Neural cell (in vitro differentiated cells): Measurements from ENCODE around the gene AURKA. TPM values are rescaled to one million over a fixed set of nuclear protein-coding genes. Genes with fewer than 3 reads are reported as not detected.

Experiments
- H2AFZ ChIP-seq: fragments of 200-600, 300-800 bp; sonication (generic), shearing (Covaris generic); 2 replicates; pipeline ENCODE4 v1.6.0; 2014; ENCODE audit warnings: low read depth, mild to moderate bottlenecking, antibody characterized with exemption, low read length, moderate library complexity
- H3F3A ChIP-seq: fragments of 200-600 bp; shearing (Covaris generic); 2 replicates; pipeline ENCODE4 v1.6.1; 2016; ENCODE audit warnings: mild to moderate bottlenecking, moderate library complexity, mixed read lengths, antibody characterized with exemption, low read length; ENCODE audit not compliant: insufficient read depth, poor library complexity, severe bottlenecking
- H3K27ac ChIP-seq: fragments of 200-600, 300-800 bp; sonication (generic), shearing (Covaris generic); 2 replicates; pipeline ENCODE4 v1.5.1; 2014; ENCODE audit warnings: mild to moderate bottlenecking, low read length, moderate library complexity
- H3K27me3 ChIP-seq: fragments of 300-800, 200-600 bp; sonication (generic), shearing (Covaris generic); 2 replicates; pipeline ENCODE4 v1.6.0; 2014; ENCODE audit warnings: mild to moderate bottlenecking, low read depth, low read length, moderate library complexity; ENCODE audit not compliant: insufficient read depth
- H3K36me3 ChIP-seq: fragments of 300-800, 200-600 bp; sonication (generic), shearing (Covaris generic); 2 replicates; pipeline ENCODE4 v1.5.1; 2014; ENCODE audit warnings: mild to moderate bottlenecking, antibody characterized with exemption, low read length, moderate library complexity; ENCODE audit not compliant: insufficient read depth
- H3K4me2 ChIP-seq: fragments of 300-800, 200-600 bp; sonication (generic), shearing (Covaris generic); 2 replicates; pipeline ENCODE4 v1.6.0; 2014; ENCODE audit warnings: mild to moderate bottlenecking, low read length
- H3K4me3 ChIP-seq: fragments of 300-800, 200-600 bp; sonication (generic), shearing (Covaris generic); 2 replicates; pipeline ENCODE4 v1.5.1; 2014; ENCODE audit warnings: mild to moderate bottlenecking, low read length, moderate library complexity
- H3K79me2 ChIP-seq: fragments of 200-600 bp; shearing (Covaris generic); replicated peaks from 2 replicates; pipeline ENCODE4 v1.6.0; 2014; ENCODE audit warnings: mild to moderate bottlenecking, low read length, moderate library complexity; ENCODE audit not compliant: insufficient read depth
- H3K9ac ChIP-seq: fragments of 300-800, 200-600 bp; sonication (generic), shearing (Covaris generic); 2 replicates; pipeline ENCODE4 v1.6.1; 2016; ENCODE audit warnings: mild to moderate bottlenecking, low read length, mixed read lengths
- H3K9me2 ChIP-seq: fragments of 200-600 bp; shearing (Covaris generic); 2 replicates; pipeline ENCODE4 v1.6.1; 2016; ENCODE audit warnings: mild to moderate bottlenecking, low read length, mixed read lengths; ENCODE audit not compliant: insufficient read depth
- H3K9me3 ChIP-seq: fragments of 200-600, 300-800 bp; sonication (generic), shearing (Covaris generic); 2 replicates; pipeline ENCODE4 v1.6.1; 2016; ENCODE audit warnings: mild to moderate bottlenecking, mixed run types, low read length, moderate library complexity, mixed read lengths
- H4K20me1 ChIP-seq: fragments of 200-600 bp; shearing (Covaris generic); 2 replicates; pipeline ENCODE4 v1.6.1; 2016; ENCODE audit warnings: mild to moderate bottlenecking, mixed run types; ENCODE audit not compliant: insufficient read depth
- EP300 ChIP-seq: fragments of 450-650 bp; conservative IDR thresholded peaks from 2 replicates; pipeline ENCODE4 v1.6.1; 2014; ENCODE audit warnings: antibody characterized with exemption, mild to moderate bottlenecking, moderate library complexity; ENCODE audit not compliant: poor library complexity, severe bottlenecking
- MXI1 ChIP-seq: fragments of 450-650 bp; conservative IDR thresholded peaks from 2 replicates; pipeline ENCODE4 v1.6.1; 2014; ENCODE audit warnings: antibody characterized with exemption, mild to moderate bottlenecking; ENCODE audit not compliant: poor library complexity, severe bottlenecking
- POLR2AphosphoS5 ChIP-seq: IDR thresholded peaks from 2 replicates; pipeline ENCODE4 v1.6.1; 2012
- RAD21 ChIP-seq: fragments of 450-650 bp; conservative IDR thresholded peaks from 2 replicates; pipeline ENCODE4 v1.6.1; 2014; ENCODE audit warnings: antibody characterized with exemption, mild to moderate bottlenecking, moderate library complexity
- SMC3 ChIP-seq: fragments of 450-650 bp; conservative IDR thresholded peaks from 2 replicates; pipeline ENCODE4 v1.6.1; 2014; ENCODE audit warnings: antibody characterized with exemption, mild to moderate bottlenecking, moderate library complexity; ENCODE audit not compliant: poor library complexity
- TAF1 ChIP-seq: IDR thresholded peaks from 2 replicates; pipeline ENCODE4 v1.6.1; 2012; ENCODE audit warnings: low read depth
- polyA plus RNA-seq: library from polyadenylated mRNA; depleted of rRNA; stranded (reverse); fragments of >200 nt; gene quantifications from 2 replicates; pipeline ENCODE4 v1.2.3, GENCODE V29; 2014
- TF ChIP-seq, protein P1 (sequence below): IDR thresholded peaks from 2 replicates; pipeline ENCODE4 v1.6.1; 2012; ENCODE audit warnings: borderline replicate concordance
- TF ChIP-seq, protein P2 (sequence below): fragments of 450-650 bp; IDR thresholded peaks from 2 replicates; pipeline ENCODE4 v1.5.1; 2014; ENCODE audit warnings: antibody characterized with exemption, mild to moderate bottlenecking, moderate library complexity; ENCODE audit not compliant: poor library complexity, severe bottlenecking

The AURKA gene
- polyA plus RNA-seq, 1 donor from 2014 or later = 2.5 TPM

DNA sequence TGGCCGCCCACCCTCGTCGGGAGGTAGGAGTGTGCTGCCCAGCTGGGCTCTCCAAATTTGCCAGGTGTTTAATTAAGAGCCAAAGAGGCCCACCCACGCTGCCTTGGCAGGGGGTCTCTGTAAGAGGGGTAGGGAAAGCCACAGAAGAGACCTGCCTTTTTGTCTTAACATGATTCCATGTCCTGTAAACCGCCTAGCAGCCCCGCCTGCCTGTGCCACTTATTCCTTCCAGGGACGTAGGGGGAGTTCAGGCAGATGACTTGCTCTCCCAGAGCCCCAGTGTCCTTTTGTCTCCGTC is 31.2 kb downstream of the AURKA start:
- Histone ChIP-seq H3K4me2 (no peak overlapping the region), H3K79me2 (no peaks in the 10 kb centered on the region), H3K36me3 (no peaks in the 10 kb centered on the region), H3K9ac (no peak overlapping the region), H3F3A (no peaks in the 10 kb centered on the region), H3K4me3 (no peak overlapping the region), H3K27ac (no peak overlapping the region), H4K20me1 (no peaks in the 10 kb centered on the region), H3K9me2 (no peaks in the 10 kb centered on the region), H3K27me3 (no peaks in the 10 kb centered on the region), H2AFZ (no peak overlapping the region), H3K9me3 (no peaks in the 10 kb centered on the region)
- TF ChIP-seq, protein P1, sequence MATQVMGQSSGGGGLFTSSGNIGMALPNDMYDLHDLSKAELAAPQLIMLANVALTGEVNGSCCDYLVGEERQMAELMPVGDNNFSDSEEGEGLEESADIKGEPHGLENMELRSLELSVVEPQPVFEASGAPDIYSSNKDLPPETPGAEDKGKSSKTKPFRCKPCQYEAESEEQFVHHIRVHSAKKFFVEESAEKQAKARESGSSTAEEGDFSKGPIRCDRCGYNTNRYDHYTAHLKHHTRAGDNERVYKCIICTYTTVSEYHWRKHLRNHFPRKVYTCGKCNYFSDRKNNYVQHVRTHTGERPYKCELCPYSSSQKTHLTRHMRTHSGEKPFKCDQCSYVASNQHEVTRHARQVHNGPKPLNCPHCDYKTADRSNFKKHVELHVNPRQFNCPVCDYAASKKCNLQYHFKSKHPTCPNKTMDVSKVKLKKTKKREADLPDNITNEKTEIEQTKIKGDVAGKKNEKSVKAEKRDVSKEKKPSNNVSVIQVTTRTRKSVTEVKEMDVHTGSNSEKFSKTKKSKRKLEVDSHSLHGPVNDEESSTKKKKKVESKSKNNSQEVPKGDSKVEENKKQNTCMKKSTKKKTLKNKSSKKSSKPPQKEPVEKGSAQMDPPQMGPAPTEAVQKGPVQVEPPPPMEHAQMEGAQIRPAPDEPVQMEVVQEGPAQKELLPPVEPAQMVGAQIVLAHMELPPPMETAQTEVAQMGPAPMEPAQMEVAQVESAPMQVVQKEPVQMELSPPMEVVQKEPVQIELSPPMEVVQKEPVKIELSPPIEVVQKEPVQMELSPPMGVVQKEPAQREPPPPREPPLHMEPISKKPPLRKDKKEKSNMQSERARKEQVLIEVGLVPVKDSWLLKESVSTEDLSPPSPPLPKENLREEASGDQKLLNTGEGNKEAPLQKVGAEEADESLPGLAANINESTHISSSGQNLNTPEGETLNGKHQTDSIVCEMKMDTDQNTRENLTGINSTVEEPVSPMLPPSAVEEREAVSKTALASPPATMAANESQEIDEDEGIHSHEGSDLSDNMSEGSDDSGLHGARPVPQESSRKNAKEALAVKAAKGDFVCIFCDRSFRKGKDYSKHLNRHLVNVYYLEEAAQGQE = no peak
- TF ChIP-seq SMC3 = no peak
- TF ChIP-seq TAF1 = no peak

DNA sequence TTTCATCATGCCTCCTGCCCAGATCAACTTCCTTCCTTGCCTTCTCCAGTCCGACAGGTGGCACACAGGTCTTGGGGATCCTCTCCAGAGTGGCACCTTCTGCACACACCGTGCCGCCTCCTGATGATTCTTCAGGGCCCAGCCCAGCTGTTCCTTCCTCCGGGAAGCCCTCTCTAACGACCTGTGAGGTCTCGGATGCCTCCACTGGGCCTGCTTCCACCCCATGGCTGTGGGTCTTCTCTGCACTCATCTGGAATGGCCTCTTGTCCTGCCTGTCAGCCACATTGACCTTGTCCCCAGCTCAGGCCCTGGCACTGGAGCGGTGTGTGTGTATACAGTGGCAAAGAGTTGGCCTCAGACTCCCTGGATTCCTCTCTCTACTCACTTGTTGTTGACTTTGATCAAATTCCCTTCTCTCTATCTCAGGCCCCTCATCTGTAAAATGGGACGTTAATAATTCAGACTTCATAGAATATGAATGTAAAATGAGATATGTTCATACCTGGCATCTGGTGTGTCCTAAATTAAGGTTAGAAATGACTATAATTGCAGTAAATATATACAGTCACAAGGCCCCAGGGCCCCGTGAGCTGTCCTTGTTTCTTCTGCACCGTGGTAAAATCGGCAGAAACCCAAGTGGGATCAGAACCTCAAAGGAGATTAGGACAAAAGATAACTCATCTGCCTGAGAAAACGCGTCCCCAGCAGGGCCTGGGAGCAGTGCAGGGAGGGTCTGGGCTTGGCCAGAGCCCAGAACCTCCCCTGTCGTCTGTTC is 31.7 kb downstream of the AURKA start:
- no peak for TF ChIP-seq POLR2AphosphoS5
- TF ChIP-seq, protein P2, sequence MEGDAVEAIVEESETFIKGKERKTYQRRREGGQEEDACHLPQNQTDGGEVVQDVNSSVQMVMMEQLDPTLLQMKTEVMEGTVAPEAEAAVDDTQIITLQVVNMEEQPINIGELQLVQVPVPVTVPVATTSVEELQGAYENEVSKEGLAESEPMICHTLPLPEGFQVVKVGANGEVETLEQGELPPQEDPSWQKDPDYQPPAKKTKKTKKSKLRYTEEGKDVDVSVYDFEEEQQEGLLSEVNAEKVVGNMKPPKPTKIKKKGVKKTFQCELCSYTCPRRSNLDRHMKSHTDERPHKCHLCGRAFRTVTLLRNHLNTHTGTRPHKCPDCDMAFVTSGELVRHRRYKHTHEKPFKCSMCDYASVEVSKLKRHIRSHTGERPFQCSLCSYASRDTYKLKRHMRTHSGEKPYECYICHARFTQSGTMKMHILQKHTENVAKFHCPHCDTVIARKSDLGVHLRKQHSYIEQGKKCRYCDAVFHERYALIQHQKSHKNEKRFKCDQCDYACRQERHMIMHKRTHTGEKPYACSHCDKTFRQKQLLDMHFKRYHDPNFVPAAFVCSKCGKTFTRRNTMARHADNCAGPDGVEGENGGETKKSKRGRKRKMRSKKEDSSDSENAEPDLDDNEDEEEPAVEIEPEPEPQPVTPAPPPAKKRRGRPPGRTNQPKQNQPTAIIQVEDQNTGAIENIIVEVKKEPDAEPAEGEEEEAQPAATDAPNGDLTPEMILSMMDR = no peak
- TF ChIP-seq TAF1 = no peak
- no peak for TF ChIP-seq EP300
- H3K4me2 ChIP-seq = no peak overlapping the region
- no peaks in the 10 kb centered on the region for H3F3A ChIP-seq
- no peak overlapping the region for H2AFZ ChIP-seq
- H3K9me3 ChIP-seq = no peaks in the 10 kb centered on the region
- no peaks in the 10 kb centered on the region for H3K36me3 ChIP-seq
- H3K27me3 ChIP-seq = no peaks in the 10 kb centered on the region
- H3K4me3 ChIP-seq = peak overlapping the region; percentile 82
- H3K79me2 ChIP-seq = no peaks in the 10 kb centered on the region
- no peak overlapping the region for H3K27ac ChIP-seq
- H4K20me1 ChIP-seq = no peaks in the 10 kb centered on the region
- no peak overlapping the region for H3K9ac ChIP-seq
- no peaks in the 10 kb centered on the region for H3K9me2 ChIP-seq

DNA sequence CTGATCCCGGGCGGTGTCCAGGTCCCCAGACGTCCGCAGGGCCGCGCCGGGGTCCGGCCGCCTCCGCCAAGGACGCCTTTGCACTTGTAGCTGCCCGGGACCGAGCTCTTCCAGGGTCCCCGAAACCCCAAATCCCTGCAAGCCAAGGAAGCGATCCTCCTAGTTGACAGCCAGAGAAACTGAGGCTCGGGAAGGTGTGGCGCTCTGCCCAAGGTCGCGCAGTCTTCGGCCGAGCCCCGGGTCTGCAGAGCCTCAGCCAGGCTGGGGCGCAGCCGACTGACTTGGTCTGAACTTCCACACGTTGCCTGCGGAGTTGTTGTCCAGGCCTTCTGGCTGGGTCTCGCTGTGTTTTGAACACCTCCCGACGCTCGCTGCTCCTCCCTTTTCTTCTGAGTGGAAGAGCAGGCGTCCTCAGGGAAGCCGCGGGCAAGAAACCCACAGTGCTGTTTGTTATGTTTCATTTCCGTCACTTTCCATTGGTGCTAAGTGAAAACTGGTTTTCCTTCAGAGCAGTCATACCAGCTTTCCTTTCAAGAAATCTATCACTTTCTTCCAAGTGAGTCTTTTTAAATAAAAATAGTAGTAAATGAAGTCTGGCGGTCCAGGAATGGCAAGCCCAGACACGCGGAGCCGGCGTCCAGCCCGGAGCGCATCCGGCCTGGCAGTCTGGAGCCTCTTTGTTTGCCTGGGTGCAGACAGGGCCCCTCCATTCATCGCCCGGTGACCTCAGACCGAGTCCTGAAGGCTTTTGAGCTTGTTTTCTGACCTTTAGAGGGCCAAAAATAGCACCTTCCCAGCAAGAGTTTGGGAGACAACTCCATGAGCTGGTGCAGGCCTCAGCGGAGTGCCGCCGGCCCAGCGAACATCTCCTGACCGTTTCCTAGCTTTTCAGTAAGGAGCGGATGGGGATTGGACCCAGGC is 32.5 kb downstream of the AURKA start:
- H3K27me3 ChIP-seq = no peaks in the 10 kb centered on the region
- no peaks in the 10 kb centered on the region for H3K36me3 ChIP-seq
- peak overlapping the region; percentile 51 for H2AFZ ChIP-seq
- no peaks in the 10 kb centered on the region for H3K9me2 ChIP-seq
- peak overlapping the region; percentile 82 for H3K4me3 ChIP-seq
- H3K9me3 ChIP-seq = no peaks in the 10 kb centered on the region
- no peaks in the 10 kb centered on the region for H3F3A ChIP-seq
- no peak overlapping the region for H3K27ac ChIP-seq
- H3K4me2 ChIP-seq = peak overlapping the region; percentile 59
- H4K20me1 ChIP-seq = no peaks in the 10 kb centered on the region
- peak overlapping the region; percentile 57 for H3K9ac ChIP-seq
- TF ChIP-seq, protein P1 = no peak
- TF ChIP-seq TAF1 = no peak
- no peak for TF ChIP-seq SMC3
- no peak for TF ChIP-seq EP300
- TF ChIP-seq POLR2AphosphoS5 = no peak
- TF ChIP-seq RAD21 = no peak
- TF ChIP-seq MXI1 = no peak
- no peaks in the 10 kb centered on the region for H3K79me2 ChIP-seq
